GM19351 (cell line): ENCODE data around the gene ARMC6.
"Not testable (repeated sequence)": the region's sequence is repeated elsewhere in the genome, so short reads cannot be mapped to it uniquely, and the experiment has no call there.

Experiments
- ATAC-seq: cut with Tn5 transposase; IDR thresholded peaks from one replicate; pipeline ENCODE4 v1.9.1; 2021; ENCODE audit warnings: mild to moderate bottlenecking, moderate library complexity; ENCODE audit not compliant: unreplicated experiment

The ARMC6 gene

GRCh38 chr19:19074196-19074882 is 40.9 kb downstream of the ARMC6 start:
- ATAC-seq: no peak

GRCh38 chr19:19075126-19075525 is 41.7 kb downstream of the ARMC6 start:
- no peak for ATAC-seq

- no peak for ATAC-seq
Observed at GRCh38 chr19:19076476-19076875, 43.1 kb downstream of the ARMC6 start.

- ATAC-seq: no peak
Observed at GRCh38 chr19:19077103-19077502, 43.7 kb downstream of the ARMC6 start.

GRCh38 chr19:19078801-19079200 is 45.4 kb downstream of the ARMC6 start:
- ATAC-seq: no peak

- no peak for ATAC-seq
Observed at GRCh38 chr19:19079571-19079970, 46.2 kb downstream of the ARMC6 start.

GRCh38 chr19:19081642-19082151 is 48.3 kb downstream of the ARMC6 start:
- ATAC-seq: no peak

- no peak for ATAC-seq
Observed at GRCh38 chr19:19083413-19084178, 50.2 kb downstream of the ARMC6 start.

- no peak for ATAC-seq
Observed at GRCh38 chr19:19087676-19088075, 54.3 kb downstream of the ARMC6 start.

- no peak for ATAC-seq
Observed at GRCh38 chr19:19094513-19094912, 61.1 kb downstream of the ARMC6 start.

- ATAC-seq: no peak
Observed at GRCh38 chr19:19095691-19096090, 62.3 kb downstream of the ARMC6 start.

- ATAC-seq: no peak
Observed at GRCh38 chr19:19096641-19097627, 63.5 kb downstream of the ARMC6 start.

GRCh38 chr19:19098084-19098702 is 64.8 kb downstream of the ARMC6 start:
- no peak for ATAC-seq

GRCh38 chr19:19098703-19099632 is 65.6 kb downstream of the ARMC6 start:
- no peak for ATAC-seq

GRCh38 chr19:19101540-19101939 is 68.1 kb downstream of the ARMC6 start:
- no peak for ATAC-seq

- not testable (repeated sequence) for ATAC-seq
Observed at GRCh38 chr19:19102566-19102965, 69.2 kb downstream of the ARMC6 start.

GRCh38 chr19:19103167-19103566 is 69.8 kb downstream of the ARMC6 start:
- ATAC-seq: no peak

GRCh38 chr19:19105365-19106055 is 72.1 kb downstream of the ARMC6 start:
- no peak for ATAC-seq

GRCh38 chr19:19106056-19106551 is 72.7 kb downstream of the ARMC6 start:
- no peak for ATAC-seq
